ENCODE measurements around the gene PDE6H.

The PDE6H gene

DNA sequence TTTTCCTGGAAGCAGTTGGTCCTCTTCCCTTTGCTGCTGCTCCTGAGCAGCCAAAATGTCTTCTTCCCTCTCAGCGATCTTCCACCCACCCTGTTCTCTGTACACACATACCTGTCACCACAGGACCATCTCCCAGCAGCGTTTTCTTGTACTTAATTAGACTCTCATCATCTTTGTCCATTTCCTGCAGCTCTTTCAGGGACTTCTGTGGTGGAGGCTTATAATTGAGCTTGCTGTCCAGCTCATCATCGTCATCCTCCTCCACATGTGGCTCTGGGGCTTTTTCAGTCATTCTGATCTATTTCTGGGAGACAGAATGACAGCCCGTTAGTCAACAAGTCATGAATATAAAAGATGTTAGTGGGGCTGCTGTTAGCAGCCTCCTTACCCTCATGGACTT is 22.4 kb upstream of the PDE6H start:
- DNase-seq: no peak
- intact Hi-C loops (cut with DNase I): no loop called here

DNA sequence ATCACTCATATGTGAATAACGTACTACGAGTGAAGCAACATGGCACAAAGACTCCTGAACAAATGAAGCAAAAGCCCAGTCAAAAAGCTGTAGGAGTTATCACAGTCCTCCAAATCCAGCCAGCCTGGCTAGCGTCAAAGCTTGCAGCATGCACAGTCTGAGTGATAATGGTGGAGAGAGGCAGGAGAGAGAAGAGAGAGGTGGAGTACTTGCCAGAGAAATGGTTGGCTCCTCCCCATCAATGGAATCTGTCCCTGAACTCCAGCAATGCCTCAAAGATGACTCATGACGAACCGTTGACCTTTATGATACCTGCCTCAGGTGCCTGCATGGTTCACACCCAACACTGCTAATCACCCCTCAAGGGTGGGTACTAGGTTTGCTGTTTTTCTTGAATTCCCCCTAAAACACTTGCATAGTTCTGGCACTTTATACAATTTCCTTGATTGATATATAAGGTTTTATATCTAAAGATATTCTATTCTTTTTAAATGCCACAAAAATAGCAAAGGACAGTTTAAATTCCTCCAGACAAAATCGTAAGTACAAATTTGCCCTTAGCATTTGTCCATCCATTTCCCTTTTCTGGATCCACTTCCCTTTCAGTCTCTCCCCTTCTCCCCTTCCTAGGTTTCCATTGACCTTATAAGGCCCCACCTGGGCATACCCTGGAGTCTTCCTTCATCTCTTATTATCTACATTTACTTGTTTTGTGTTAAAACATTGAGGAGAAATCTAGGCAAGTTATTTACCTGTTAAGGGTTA is 21.7 kb upstream of the PDE6H start:
- no peak for DNase-seq
- intact Hi-C loops (cut with DNase I): no loop called here

DNA sequence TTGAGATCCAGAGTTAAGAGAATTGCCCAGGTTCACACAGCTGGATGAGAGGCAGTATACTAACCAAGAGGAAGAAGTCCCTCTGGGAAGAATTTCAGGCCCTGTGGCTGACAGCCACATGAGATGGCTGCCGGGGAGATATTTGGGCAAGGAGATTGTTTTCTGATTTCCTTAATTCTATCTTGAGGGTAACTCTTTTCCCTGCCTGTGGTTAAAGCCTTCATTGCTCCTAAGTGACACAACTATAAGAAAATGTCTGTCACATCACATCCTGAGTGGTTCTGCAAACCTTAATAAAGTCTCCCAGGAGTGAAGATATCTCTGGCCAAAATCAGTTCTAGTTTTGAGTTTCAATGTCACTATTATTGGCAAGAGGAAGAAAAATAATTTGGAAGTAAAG is 21.0 kb upstream of the PDE6H start:
- intact Hi-C loops (cut with DNase I): no loop called here
- DNase-seq: no peak

DNA sequence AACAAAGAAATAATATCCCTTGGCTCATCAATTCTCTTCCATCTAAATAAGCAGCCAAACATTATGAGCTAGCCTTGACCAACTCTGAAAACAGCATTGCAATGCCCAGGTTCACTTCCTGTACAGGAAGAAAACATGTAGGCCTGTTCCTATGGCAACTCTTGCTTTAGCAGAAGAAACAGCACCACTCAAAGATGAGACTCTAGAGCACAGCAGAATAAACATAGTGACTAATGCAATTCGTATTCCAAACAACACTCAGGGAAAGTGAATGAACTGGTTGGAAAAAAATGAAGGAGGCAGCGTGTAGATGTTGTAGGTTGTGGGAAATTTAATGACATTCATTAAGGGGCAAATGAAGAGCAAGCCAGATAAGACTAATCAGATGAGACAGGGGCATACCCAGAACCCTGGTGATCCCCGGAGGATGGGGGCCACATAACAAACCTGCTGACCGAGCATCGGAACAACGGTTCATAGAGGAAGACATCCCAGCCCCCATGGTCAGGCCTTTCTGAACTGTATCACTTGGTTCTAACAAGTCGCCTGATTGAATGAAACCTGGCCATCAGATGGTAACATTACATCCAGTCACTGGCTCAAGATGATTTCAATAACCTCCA is 20.4 kb upstream of the PDE6H start:
- intact Hi-C loops (cut with DNase I): no loop called here
- peak in 2 of 42 donors; percentile 22 to 47 for DNase-seq

DNA sequence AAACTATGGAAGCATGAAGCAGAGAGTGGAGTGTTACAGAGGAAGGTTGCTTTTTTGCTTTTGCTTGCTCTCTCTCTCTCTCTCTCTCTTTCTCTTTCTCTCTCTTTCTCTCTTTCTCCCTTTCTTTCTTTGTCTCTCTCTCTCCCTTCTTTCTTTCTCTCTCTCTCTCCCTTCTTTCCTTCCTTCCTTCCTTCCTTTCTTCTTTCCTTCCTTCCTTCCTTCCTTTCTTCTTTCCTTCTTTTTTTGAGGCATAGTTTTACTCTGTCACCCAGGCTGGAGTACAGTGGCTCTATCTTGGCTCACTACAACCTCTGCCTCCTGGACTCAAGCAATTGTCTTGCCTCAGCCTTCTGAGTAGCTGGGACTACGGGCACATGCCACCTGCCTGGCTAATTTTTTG is 19.1 kb upstream of the PDE6H start:
- intact Hi-C loops (cut with DNase I): no loop called here
- no peak for DNase-seq

DNA sequence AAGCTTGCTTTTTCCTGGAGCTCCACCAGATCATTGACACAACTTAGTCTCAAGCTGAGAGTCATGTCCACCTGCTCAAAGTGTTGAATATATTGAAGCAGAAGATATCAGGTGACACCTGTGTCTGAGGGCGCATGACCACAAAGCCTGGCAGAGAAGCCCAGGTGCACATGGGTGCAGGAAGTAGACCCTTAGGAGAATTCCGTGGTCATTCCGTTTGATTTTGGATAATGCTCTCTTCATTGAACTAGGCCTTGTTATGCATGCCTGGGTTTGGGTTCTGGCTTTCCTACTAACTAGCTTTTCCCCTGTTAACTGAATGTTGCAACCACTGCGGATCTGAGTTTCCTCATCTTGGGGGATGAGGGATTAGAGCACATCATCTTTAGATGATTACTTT is 18.6 kb upstream of the PDE6H start:
- DNase-seq: no peak
- intact Hi-C loops (cut with DNase I): no loop called here

DNA sequence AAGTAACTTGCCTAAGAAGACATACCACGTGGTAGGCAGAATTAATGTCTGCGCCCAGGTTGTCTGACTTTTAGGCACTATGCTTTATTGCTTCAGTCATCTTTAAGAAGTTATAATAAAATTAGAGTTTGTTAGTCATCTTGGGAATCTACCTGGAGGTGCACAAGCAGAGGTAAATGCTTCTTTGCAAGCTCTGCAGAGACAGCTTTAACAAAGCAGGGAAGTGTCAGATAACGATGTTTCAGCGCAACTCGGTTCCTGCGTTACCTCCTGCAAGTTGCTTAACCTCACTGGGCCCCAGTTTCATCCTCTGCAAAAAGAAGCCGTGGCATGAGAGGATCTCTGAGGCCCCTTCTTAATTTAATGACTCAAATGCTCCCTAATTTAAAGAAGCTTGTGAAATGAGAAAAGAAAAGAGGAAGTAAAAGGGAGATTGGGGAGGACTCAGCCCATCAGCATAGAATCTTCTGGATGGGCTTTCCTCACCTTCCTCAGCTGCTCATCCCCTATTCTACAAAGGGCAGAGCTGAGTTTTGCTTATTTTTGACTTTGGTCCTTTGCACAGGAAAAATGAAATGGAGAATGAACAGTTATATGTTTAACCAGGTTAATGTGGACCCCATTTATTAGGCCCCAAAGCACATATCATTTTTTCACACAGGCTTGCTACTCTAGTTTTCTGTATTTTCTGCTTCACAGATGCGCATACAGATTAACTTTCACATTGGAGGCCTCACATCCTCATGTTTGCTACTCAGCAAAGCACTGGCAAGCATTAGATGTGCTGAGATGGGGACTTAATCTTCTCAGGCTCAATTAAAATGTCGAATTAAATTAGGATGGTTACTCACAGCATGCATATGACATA is 16.6 kb upstream of the PDE6H start:
- DNase-seq: peak in 16 of 42 donors; percentile 13 to 66 (median 40)
- intact Hi-C loops (cut with DNase I): no loop called here

DNA sequence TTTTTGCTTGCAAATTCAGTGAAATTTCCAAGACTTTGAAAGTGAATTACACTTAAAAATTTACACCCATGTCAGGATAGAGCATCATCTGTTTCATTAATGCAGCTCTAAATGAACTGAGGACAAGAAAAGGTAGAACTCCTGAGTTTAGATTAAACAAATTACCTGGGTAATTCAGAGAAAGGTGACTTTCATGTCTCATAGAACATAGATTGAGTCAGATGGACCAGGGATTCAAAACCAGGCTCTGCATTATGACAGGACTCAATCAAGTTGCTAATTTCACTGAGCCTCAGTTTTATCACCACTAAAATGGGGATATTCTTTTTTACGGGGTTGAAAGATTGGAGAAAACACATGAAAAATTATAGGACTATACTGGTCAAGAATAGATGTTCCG is 15.9 kb upstream of the PDE6H start:
- DNase-seq: no peak
- intact Hi-C loops (cut with DNase I): no loop called here

DNA sequence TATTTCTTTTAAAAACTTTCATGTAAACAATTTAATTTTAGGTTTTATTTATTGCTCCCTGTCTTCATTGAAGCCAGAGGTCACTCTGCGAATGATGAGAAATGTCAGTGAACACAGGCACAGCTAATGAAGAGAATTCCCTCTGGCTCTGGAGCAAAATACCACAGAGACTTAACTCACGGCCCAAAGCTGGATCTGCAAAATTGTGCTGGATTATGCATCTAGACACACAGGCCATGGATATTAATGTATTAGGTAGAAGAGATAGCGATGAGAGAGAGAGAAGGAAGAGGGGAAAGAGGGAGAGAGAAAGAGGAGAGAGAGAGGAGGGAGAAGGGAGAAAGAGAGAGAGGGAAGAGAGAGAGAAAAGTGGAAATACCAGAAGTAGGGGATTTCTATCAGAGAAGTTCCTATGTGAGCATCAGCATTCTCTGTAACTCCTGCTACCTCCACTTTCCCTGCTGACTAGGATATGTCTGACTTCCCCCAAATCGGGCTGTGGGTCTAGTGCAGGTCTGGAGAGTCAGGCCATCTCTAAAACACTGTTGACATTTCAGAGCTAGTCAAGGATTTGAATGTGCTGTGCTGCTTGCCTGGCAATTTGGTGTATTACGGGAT is 15.2 kb upstream of the PDE6H start:
- no peak for DNase-seq
- intact Hi-C loops (cut with DNase I): no loop called here

DNA sequence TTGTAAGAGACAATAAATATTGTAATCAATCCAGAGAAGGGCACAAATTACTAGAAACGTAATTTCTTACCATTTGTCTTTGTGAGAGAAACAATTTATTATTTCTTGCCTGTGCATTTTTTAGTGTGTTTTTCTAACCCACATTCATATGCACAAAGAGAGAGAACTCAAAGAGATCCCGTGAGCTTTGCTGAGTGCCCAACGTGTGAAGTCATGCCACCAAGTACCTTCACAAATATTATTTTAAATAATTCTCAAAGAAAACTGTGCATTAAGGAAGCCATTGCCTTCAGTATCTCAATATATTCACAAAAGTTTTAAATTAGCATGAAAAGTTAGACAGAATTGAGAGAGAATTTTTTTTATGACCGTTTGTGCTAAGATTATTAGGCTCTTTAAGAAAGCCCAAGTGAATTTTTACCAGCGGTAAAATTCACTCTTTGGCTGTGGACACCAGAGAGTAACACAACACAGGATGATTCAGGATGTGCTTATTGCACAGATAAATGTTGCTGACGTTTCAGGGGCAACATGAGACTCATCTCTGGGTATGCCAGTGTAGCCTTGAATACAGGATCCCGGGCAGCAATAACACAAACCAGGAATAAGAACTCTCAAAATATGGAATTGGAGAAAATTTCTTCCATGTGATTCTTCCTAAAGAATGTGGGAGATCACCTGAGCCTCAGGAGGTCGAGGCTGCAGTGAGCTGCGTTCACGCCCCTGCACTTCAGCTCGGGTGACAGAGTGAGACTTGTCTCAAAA is 14.3 kb upstream of the PDE6H start:
- DNase-seq: no peak
- intact Hi-C loops (cut with DNase I): no loop called here

DNA sequence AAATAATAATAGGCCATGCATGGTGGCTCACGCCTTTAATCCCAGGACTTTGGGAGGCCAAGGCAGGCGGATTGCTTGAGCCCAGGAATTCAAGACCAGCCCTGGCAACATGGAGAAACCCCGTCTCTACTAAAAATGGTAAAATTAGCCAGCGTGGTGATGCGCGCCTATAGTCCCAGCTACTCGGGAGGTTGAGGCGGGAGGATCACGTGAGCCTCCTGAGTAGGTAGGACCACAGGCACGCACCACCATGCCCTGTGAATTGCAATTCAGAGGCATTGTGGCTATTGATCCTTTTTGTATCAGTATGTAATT is 13.8 kb upstream of the PDE6H start:
- intact Hi-C loops (cut with DNase I): no loop called here
- DNase-seq: no peak

DNA sequence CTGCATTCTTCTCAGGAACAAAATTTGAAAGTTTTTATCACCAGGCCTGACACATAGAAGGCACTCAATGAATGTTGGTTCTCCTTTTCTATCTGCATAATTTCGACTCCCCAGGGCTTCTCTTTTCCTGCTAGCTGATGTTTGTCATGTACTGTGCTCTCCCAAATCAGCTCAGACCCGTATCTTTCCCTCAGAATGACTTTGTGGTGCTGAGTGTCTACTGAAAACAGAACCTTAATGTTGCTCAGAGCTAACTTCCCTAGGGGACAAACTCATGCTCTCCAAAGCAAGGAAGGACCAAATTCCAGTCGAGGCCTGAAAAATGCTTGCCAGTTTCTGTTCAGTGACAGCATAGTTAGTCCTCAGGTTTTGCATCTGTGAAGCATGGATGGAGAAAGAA is 13.4 kb upstream of the PDE6H start:
- DNase-seq: no peak
- intact Hi-C loops (cut with DNase I): no loop called here

DNA sequence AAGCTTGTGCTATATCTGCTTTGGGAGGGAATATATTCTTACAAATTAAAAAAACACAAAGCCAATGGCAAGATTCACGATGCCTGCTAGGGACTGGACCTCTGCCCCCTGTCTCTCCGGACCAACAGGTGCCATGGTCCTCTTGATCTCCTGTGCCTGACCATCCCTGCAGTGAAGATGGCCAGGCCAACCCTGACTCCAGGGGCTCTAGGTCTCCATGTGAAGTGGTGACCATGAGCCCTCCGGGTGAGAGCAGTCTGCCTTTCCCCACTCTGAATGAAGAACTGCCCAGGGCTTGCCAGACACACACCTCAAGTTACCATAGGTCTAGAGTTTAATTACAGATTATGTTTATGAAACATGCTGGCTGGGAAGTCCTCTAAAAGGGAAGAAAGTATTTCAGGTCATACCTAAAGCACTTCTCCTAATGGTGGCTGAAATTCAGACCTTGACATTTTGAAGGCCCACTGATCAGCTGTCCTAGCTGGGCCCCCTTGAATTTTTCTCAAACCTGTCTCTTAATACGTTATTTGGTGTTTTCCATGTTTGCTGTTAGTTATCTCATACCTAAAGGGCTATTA is 12.8 kb upstream of the PDE6H start:
- intact Hi-C loops (cut with DNase I): no loop called here
- no peak for DNase-seq

DNA sequence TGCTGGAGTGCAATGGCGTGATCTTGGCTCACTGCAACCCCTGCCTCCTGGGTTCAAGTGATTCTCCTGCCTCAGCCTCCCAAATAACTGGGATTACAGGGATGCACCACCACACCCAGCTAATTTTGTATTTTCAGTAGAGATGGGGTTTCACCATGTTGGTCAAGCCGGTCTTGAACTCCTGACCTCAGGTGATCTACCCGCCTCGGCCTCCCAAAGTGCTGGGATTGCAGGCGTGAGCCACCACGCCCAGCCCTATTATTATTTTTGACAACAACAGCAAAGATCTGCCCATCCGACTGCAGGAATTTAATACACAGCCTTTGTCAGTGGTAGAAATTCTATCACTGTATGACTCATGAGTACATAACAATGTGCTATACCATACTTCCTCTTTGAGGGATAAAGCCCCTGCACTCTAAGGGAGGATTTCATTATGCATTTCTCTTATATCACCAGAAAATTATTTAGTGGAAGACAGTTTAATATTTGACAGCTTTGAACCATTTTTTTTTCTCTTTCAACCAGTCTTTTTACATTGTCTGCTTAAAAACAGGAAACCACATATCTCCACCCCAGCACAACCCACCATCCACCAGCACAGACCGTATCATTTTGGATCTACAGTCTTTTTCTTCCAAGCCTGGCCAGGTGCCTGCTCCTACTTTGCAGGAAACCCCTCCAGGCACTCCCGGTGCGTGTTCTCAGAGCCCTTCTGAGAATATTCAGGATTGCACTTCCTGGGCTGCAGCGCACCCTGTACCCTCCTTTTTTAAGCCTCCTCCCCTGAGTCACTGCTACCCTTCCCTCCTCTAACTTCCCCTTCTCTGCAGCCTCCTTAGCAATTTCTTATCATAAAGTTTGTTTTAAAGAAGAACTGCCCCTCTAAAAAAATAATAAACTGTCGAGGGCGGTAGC is 12.0 kb upstream of the PDE6H start:
- intact Hi-C loops (cut with DNase I): no loop called here
- peak in 9 of 42 donors; percentile 11 to 48 (median 21) for DNase-seq

DNA sequence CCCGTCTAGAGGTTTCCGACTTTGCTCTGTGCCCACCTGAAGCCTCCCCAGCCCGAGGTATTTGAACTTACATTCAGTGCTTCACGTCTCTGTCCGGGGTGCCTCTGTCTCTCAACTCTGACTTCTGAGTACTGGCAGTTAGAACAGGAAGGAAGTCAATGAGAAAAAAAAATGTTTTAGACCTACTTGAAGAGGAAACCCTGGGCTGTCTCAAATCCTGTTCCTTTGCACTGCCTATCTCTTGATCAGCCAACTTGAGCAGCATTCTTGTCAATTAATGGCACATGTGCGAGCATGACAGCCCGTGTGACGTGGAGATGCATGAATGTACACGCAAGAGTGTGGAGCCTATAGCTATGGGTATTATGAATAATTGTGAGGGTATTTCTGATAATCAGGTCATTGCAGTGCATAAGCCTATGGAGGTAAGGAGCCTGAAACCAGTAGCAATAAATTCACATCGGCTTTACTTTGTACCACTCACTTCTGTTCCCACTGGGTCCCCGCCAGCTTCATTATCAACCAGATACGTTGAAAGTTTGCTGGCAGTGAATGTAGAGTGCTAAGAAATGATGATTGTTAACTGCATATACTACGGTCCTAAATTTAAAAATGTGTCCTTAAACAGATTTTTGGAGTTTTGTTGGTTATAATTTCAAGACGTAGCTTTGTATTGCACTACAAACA is 11.2 kb upstream of the PDE6H start, which contains the start of gene ARHGDIB:
Gene ARHGDIB (minus strand): TSS at position 136 of the 687 bp plus-strand sequence. CDS start 10,889 bp downstream, outside the sequence.
- DNase-seq: no peak
- intact Hi-C loops (cut with DNase I): no loop called here

DNA sequence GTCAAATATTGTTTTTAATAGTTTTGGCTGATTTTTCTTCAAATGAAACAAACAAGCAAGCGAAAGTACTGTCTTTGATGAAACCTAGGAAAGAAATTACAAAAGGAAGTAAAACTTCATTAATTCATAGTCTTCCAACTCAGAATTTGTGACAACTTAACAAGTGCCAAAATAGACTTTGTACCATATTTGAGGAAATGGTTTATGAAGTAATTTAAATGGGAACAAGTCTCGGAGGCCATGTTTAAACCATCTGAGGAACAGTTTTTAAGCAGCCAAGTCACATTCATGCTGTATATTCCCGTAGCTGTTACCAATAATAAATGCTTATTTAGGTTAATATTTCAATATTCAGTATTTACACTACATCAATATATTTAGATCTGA is 10.7 kb upstream of the PDE6H start:
- intact Hi-C loops (cut with DNase I): no loop called here
- DNase-seq: no peak

DNA sequence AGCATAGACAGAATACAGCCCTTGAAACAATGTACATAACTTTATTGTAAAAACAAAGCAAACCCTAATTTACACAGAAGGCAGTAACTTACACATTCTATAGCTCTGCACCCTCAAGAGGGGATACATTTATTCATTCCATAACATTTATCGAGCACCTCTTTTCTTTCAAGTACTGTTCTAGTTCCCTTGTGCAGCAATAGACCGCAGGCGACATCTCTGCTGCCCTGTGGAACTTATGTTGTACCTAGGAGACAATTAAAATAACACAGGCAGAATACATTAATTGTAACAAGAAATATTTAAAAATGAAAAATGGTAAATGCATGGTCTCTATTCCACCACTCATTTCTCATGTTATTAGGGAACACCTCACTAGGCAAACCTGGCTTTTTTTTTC is 10.0 kb upstream of the PDE6H start:
- intact Hi-C loops (cut with DNase I): no loop called here

More for the DNA sequence above, 10.0 kb upstream of the PDE6H start:
- DNase-seq: no peak
